HG02678 (cell line): ENCODE measurements around the gene EIF3K.

Experiments
- ATAC-seq: cut with Tn5 transposase; IDR thresholded peaks from one replicate; pipeline ENCODE4 v1.9.1; 2021; ENCODE audit warnings: mild to moderate bottlenecking, moderate library complexity; ENCODE audit not compliant: unreplicated experiment

The EIF3K gene

DNA sequence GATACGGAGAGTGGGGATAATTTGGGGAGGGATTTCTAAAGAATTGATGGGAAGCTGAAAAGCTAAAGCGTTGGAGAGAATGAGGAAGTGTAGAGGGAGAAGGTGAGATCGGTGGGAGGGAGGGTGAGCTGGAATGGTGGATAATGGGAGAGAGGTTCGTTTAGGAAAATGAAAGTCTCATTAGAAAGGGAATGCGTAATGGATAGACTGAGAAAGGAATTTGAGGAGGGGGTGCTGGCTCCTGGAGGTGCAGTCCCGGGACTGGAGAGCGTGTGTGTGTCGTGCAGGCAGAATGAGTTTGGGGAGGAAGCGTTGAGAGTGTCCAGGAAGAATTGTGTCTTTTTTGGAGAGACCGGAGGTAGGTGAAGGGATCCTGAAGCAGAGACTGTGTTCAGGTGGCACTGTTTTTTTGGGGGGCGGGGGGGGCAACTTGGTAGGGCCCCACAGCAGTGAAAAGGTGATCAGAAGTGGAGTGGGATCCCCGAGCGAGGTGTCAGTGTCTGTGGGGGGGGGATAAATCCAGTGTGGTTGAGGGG, 29.8 kb downstream of the EIF3K start:
- ATAC-seq = no peak

DNA sequence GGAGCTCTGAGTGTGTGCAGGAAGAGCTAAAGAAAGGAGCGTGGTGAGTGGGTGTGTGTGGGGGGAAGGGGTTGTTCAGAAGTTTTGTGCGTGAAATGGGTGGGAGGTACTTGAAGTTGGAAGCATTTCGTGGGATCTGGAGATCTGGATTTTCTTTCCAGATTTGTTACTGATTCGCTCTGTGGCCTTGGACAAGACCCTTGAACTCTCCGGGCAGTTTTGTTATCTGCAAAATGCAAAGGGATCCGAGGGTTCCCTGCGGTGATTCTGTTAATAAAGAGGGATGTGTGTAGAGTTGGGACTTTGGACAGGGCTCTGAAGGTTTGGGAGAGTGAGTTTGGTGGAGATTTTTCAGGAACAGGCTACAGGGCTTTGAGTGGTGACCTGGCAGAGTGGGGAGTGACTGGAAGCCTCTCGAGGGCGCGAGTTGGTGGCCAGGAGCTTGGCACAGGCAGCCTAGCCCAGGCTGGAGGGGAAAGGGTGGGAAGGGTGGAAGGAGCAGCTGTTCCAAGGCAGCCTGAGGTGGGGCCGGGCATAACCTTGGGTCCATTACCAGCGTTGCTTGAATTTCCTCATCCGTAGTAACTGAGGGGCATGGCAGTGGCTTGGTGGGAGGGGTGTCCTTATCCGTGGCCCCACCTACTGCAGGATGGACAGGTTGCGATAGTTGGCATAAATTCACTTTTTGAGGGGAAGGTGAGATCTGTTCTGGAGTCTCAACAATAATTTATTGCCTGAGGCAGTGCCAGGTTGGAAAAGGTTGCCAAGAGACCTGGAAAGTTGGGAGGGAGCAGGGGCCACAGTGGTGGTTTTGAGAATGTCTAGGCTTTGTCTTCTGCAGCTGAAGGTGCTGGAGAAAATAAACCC, 30.6 kb downstream of the EIF3K start:
- no peak for ATAC-seq

DNA sequence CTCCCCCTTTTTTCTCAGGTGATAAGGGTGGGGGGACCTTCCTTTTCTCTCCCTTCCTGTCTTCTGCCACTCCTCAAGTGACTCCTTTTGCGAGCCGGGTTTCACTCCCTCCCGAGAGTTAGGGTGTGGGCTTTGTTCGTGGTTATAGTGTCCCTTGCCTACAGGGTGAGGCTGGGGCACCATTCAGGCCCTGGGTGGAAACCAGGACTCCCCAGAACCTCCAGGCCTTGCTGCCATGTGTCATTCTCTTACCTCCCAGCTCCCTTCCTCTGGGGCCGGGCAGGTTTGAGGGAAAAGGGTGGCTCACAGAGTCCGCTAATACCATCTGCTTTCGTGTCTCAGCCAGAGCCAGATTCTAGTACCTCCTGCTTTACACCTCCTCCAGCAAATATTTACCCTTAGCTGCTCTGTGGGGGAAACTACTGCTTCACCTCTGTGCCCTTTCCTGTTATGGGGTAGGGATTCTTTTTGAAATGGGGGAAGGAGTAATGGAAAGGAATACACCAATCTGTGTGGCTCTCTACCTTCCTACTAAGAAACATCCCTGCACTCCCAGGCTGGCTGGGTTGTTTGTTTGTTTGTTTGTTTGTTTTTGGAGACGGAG, 31.3 kb downstream of the EIF3K start:
- ATAC-seq = no peak

DNA sequence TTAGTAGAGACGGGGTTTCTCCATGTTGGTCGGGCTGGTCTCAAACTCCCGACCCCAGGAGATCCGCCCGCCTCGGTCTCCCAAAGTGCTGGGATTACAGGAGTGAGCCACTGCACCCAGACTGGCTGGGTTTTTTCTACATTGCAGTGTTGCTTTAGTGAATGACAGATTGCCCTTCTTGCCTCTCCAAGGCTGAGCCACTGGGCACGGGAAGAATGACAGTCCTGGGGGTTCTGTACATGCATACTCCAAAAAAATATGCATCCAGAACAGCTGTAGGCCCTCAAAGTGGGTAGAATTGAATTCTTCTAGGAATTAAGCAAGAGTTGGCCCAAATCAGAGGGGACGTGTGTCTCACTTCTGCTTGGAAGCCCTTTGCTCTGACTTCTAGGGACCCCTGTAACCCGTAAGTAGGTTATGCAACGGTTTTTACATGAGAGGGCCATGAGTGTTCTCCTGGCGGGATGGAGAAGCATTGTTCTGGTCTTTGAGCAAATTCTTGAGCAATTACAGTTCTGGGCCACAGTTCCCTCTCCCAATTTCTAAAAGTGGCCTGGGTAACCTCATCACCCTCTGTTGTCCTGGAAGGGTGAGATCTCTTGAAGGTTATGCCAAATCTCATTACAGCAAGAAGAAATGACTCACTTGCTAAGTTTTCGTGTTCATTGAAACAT, 32.1 kb downstream of the EIF3K start:
- ATAC-seq = no peak

DNA sequence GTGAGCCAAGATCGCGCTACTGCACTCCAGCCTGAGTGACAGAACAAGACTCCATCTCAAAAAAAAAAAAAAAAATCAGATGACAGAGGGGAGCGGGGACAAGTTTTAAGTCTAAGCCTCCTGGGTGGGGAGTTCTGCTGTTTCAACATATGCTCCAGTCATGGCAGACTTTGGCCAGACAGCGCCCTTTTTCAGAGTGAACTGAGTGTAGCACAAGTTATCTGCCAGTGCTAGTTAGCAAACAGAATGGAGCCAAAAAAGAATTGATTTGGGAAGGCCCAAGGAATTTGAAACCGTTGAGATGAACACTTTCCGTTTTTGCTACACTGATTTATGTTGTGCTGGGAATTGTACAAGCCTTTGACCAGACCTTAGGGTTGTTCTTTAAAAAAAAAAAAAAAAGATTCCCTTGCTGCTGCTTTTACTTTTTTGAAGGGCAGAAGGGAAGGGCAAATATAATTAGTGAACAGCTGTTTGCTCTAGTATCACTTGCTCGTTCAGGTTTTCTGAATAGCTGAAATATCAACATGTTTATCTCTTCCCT, 34.1 kb downstream of the EIF3K start:
- ATAC-seq = no peak

DNA sequence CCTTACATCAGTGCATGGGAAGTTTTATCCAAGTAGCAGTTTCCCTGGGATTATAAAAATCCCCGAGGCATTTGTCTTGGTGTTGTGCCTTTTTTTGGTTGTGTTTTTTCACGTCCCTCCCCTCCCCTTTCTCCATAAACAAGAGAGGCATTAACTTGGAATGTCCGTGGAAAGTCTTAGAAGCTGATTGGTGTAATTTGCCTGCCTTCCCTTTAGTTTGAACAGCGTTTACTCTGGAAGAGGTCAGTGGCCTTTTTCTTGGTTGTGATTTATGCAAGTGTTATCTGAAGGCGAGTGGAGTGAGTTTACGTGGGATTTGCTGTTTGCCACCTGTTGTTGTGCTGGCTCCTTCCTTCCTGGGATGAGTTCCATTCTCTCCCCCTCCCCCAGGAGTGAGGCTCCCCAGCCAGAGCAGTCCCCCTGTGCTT, 35.7 kb downstream of the EIF3K start:
- ATAC-seq = no peak

GRCh38 chr19:38655148-38655824, 36.3 kb downstream of the EIF3K start:
- ATAC-seq = no peak

- no peak for ATAC-seq
These were observed 37.4 kb downstream of the EIF3K start for GRCh38 chr19:38656171-38656981.

DNA sequence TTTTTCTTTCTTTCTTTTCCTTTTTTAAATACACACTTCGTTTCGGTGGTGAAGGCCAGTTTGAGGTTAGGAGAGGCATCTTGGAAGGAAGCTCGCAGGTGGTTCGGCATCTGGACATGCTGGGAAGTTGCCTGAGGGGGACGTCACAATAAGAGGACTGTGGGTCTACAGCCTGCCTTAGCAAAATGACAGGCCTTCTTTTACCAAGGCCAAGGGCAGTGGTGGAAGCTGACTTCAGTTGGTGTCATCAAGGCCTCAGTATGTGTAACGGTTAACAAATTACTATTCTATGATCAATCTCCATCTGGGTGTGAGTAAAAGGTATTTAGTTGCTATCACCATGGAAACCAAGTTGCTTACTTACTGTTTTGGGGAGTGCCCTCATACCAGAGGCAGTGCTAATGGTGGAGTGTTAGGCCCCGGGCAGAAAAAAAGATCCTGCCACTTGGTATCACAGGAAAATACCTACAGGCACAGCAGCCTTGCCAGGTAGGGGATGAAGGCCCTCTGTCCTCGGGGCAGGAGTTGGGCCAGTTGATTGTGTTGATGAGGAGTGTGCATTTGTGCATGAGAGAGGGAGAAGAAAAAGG, 38.7 kb downstream of the EIF3K start:
- ATAC-seq = no peak

GRCh38 chr19:38658462-38659306, 39.7 kb downstream of the EIF3K start:
- no peak for ATAC-seq

- no peak for ATAC-seq
These were observed 41.7 kb downstream of the EIF3K start for GRCh38 chr19:38660724-38661123.

GRCh38 chr19:38661136-38661535, 42.1 kb downstream of the EIF3K start:
- ATAC-seq = no peak

DNA sequence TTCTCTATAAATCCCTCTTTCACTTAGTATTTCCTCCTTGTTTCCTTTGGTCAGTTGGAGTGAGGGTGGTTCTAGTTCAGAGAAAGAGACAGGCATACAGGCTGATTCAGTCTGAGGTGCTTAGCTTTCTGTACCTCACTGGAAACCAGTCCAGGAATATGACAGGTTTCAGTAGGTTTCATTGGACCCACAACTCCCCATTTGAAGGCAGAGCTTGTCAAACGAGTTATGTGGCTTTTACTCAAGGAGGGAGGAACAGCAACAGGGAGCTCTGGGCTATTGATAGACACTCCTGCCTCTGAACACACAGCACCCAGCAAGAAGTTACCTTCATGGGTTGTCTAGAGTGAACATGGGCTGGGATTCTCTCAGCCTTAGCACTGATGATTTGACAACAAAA, 43.0 kb downstream of the EIF3K start:
- ATAC-seq = no peak

DNA sequence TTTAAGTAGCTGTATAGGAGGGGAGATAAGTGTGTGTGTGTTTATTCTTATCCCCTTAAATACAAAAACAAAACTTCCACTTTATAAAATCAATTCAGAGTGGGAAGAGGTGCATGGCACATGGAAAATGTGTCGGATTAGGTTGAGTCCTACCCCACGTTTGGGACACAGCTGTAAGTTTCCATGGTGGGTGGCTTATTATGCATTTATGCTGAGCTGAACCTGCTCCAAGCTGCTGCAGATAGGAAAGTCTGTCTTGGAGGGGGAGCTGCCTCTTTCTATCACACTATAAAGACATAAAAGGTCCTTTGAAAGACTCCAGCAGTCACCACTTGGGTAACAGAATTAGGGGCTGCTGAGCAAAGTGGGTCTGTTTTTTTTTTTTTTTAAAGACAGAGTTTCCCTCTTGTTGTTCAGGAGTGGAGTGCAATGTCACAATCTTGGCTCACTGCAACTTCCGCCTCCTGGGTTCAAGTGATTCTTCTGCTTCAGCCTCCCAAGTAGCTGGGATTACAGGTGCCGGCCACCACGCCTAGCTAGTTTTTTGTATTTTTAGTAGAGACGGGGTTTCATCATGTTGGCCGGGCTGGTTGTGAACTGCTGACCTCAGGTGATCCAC, 43.7 kb downstream of the EIF3K start:
- ATAC-seq = no peak

DNA sequence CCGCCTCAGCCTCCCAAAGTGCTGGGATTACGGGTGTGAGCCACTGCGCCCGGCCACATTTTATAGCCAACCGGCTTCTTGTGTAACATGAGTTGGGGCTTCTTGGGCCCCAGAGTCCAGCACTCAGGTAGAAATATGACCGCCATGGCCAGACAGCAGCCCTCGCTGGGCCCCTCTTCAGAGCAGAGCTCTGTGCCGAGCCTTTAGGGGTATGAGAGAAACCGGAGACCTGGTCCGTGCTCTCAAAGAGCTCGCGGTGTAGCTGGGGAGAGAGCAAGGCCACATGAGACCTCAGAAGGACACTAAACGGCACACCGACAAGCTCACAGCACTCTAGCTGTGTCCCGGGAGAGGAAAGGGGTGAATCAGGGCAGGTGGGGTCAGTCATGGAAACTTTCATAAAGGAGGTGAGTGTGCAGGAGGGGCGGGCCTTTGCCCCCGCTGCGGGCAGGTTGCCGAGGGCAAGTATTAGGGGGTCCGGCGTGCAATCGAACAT, 44.2 kb downstream of the EIF3K start:
- ATAC-seq = no peak

GRCh38 chr19:38663957-38664502, 45.0 kb downstream of the EIF3K start:
- no peak for ATAC-seq

GRCh38 chr19:38664503-38665211, 45.7 kb downstream of the EIF3K start:
- no peak for ATAC-seq
